Naive thymus-derived CD4-positive, alpha-beta T cell (primary cell): Measurements from ENCODE around the gene DCP1A. TPM values are rescaled to one million over a fixed set of nuclear protein-coding genes. Genes with fewer than 3 reads are reported as not detected.
"Not testable (repeated sequence)": the region's sequence is repeated elsewhere in the genome, so short reads cannot be mapped to it uniquely, and the experiment has no call there.

Source experiments
- ATAC-seq: fragments of 150-1000 bp; cut with Tn5 transposase; 2 replicates; pipeline ENCODE4 v1.10.0; 2021; ENCODE audit warnings: mild to moderate bottlenecking, moderate library complexity
- CTCF ChIA-PET: fragments of 350-600 bp; sonication (Branson Sonifier 250); formaldehyde crosslinking; loops from one replicate; lab custom pipeline; 2021; ENCODE audit warnings: antibody characterized with exemption; lab: Charles Lee
- POLR2A ChIA-PET: fragments of 350-600 bp; sonication (Branson Sonifier 250); formaldehyde crosslinking; loops from one replicate; lab custom pipeline; 2021; ENCODE audit warnings: antibody characterized with exemption, inconsistent platforms; lab: Charles Lee
- DNase-seq, 9 donors: peaks; one replicate each; pipeline versions ENCODE4 v3.0.0 to v3.0.0-alpha.2; 2020 to 2022; ENCODE audit warnings: mixed read lengths in 1 of 9
- H3K27ac ChIP-seq: one replicate; pipeline ENCODE4 v1.7.0; 2013; ENCODE audit warnings: mild to moderate bottlenecking, low read depth, low read length, moderate library complexity
- H3K27me3 ChIP-seq, 2 donors: one replicate each; pipeline ENCODE4 v1.7.0; 2013; ENCODE audit warnings: low read length in 2 of 2, mild to moderate bottlenecking in 2 of 2, moderate library complexity in 2 of 2; ENCODE audit not compliant: control insufficient read depth in 2 of 2, insufficient read depth in 2 of 2
- H3K36me3 ChIP-seq, 3 experiments: 1 replicate in 2 of 3; 2 replicates in 1 of 3; pipeline ENCODE4 v1.7.0; 2013; ENCODE audit warnings: low read length in 3 of 3, mild to moderate bottlenecking in 3 of 3, moderate library complexity in 1 of 3; ENCODE audit not compliant: insufficient read depth in 3 of 3, control insufficient read depth in 2 of 3
- H3K4me1 ChIP-seq, 2 donors: one replicate each; pipeline ENCODE4 v1.7.0; 2013; ENCODE audit warnings: low read length in 2 of 2, mild to moderate bottlenecking in 2 of 2, moderate library complexity in 1 of 2; ENCODE audit not compliant: control insufficient read depth in 2 of 2, insufficient read depth in 2 of 2
- H3K4me3 ChIP-seq: 2 replicates; pipeline ENCODE4 v1.7.0; 2013; ENCODE audit warnings: mild to moderate bottlenecking, low read length
- H3K9me3 ChIP-seq, 3 experiments: 1 replicate in 2 of 3; 2 replicates in 1 of 3; pipeline ENCODE4 v1.7.0; 2013; ENCODE audit warnings: low read length in 3 of 3; ENCODE audit not compliant: control insufficient read depth in 2 of 3
- H3K27ac Mint-ChIP-seq, 9 donors: one replicate each; pipeline ENCODE4 v1.8.0; 2020 to 2022; ENCODE audit warnings: mixed read lengths in 9 of 9, mild to moderate bottlenecking in 8 of 9, moderate library complexity in 5 of 9, inconsistent platforms in 2 of 9
- H3K27me3 Mint-ChIP-seq, 5 donors: one replicate each; pipeline ENCODE4 v1.8.0; 2021 to 2022; ENCODE audit warnings: mixed read lengths in 5 of 5, mild to moderate bottlenecking in 1 of 5
- H3K36me3 Mint-ChIP-seq, 5 donors: one replicate each; pipeline ENCODE4 v1.8.0; 2020 to 2022; ENCODE audit warnings: mixed read lengths in 5 of 5, mild to moderate bottlenecking in 3 of 5, inconsistent platforms in 1 of 5
- H3K4me1 Mint-ChIP-seq, 7 donors: one replicate each; pipeline ENCODE4 v1.8.0; 2020 to 2022; ENCODE audit warnings: mixed read lengths in 7 of 7, mild to moderate bottlenecking in 3 of 7, inconsistent platforms in 1 of 7
- H3K4me3 Mint-ChIP-seq, 10 donors: one replicate each; pipeline ENCODE4 v1.8.0; 2020 to 2022; ENCODE audit warnings: mild to moderate bottlenecking in 10 of 10, mixed read lengths in 10 of 10, moderate library complexity in 6 of 10, inconsistent platforms in 2 of 10
- H3K9me3 Mint-ChIP-seq, 11 donors: one replicate each; pipeline ENCODE4 v1.8.0; 2020 to 2022; ENCODE audit warnings: mixed read lengths in 11 of 11, mild to moderate bottlenecking in 4 of 11, inconsistent platforms in 1 of 11, moderate library complexity in 1 of 11
- intact Hi-C, 2 donors: fragments of 100-400 bp; cut with micrococcal nuclease; formaldehyde crosslinking; loops; one replicate each; pipeline ENCODE4 v1.15.1; 2023
- polyA plus RNA-seq, 2 donors: library from polyadenylated mRNA; unstranded; fragments of 300-500 nt; fragmentation: Illumina TruSeq; gene quantifications; one replicate each; pipeline ENCODE4 v1.2.3, GENCODE V29; 2021
- total RNA-seq, 6 experiments: library from RNA in 5 of 6; stranded (reverse) in 5 of 6; gene quantifications; 1 replicate in 5 of 6; 2 replicates in 1 of 6; pipeline ENCODE4 v1.2.3 and lab custom pipeline; 2021 to 2026

The DCP1A gene
- total and polyA plus RNA-seq, 7 experiments from 2014 or later: 34.0 to 68.0 (median 46.1) TPM

- H3K36me3 ChIP-seq: peaks cover 0 to 49% (median 9%) of the 10 kb centered on the region in 3 experiments
- Mint-ChIP-seq H3K4me3 (no peak overlapping the region), H3K27ac (no peak overlapping the region), H3K9me3 (peaks cover 0 to 2% (median 0%) of the 10 kb centered on the region in 11 donors), H3K27me3 (no peaks in the 10 kb centered on the region), H3K4me1 (peaks cover 0 to 46% (median 27%) of the 10 kb centered on the region in 7 donors), H3K36me3 (peaks cover 0 to 34% (median 17%) of the 10 kb centered on the region in 5 donors)
- ChIA-PET POLR2A (interaction anchor here (1.1 kb wide), 1 partner anchor 13 kb away, joined by 3 read pairs; the partner anchor contains the start of gene DCP1A), CTCF (no interaction called here)
- H3K27ac ChIP-seq: no peak overlapping the region
- H3K9me3 ChIP-seq: no peaks in the 10 kb centered on the region
- H3K4me3 ChIP-seq: no peak overlapping the region
- no peak for DNase-seq
- ATAC-seq: no peak
- no peaks in the 10 kb centered on the region for H3K4me1 ChIP-seq
- H3K27me3 ChIP-seq: no peaks in the 10 kb centered on the region
- intact Hi-C loops: no loop called here
These were observed 12.6 kb downstream of the DCP1A start for GRCh38 chr3:53334742-53335141.

- Histone ChIP-seq H3K4me3 (no peak overlapping the region), H3K4me1 (no peaks in the 10 kb centered on the region), H3K27ac (no peak overlapping the region), H3K9me3 (no peaks in the 10 kb centered on the region), H3K27me3 (no peaks in the 10 kb centered on the region), H3K36me3 (peaks cover 0 to 39% (median 5%) of the 10 kb centered on the region in 3 experiments)
- DNase-seq: no peak
- Mint-ChIP-seq H3K4me3 (no peak overlapping the region), H3K36me3 (peaks cover 0 to 36% (median 19%) of the 10 kb centered on the region in 5 donors), H3K27me3 (no peaks in the 10 kb centered on the region), H3K4me1 (peaks cover 7 to 51% (median 28%) of the 10 kb centered on the region in 7 donors), H3K9me3 (peaks cover 0 to 2% (median 0%) of the 10 kb centered on the region in 11 donors), H3K27ac (no peak overlapping the region)
- ChIA-PET CTCF (no interaction called here), POLR2A (no interaction called here)
- no peak for ATAC-seq
- intact Hi-C loops: no loop called here
These were observed 15.5 kb downstream of the DCP1A start for GRCh38 chr3:53331871-53332270.

- ChIA-PET POLR2A (interaction anchor here (0.6 kb wide), 1 partner anchor 53 kb away, joined by 3 read pairs; no protein-coding TSS in a partner anchor), CTCF (no interaction called here)
- ATAC-seq (no peak), DNase-seq (no peak)
- Mint-ChIP-seq H3K4me1 (peaks cover 13 to 64% (median 43%) of the 10 kb centered on the region in 7 donors), H3K4me3 (peak overlapping the region in 1 of 10 donors; percentile 2), H3K36me3 (peaks cover 0 to 34% (median 15%) of the 10 kb centered on the region in 5 donors), H3K27me3 (no peaks in the 10 kb centered on the region), H3K27ac (peak overlapping the region in 2 of 9 donors; percentile 3 to 27), H3K9me3 (peaks cover 0 to 1% (median 0%) of the 10 kb centered on the region in 11 donors)
- Histone ChIP-seq H3K4me1 (peaks cover 2 to 4% of the 10 kb centered on the region in 2 donors), H3K27me3 (no peaks in the 10 kb centered on the region), H3K36me3 (peaks cover 0 to 31% (median 0%) of the 10 kb centered on the region in 3 experiments), H3K4me3 (no peak overlapping the region), H3K9me3 (no peaks in the 10 kb centered on the region), H3K27ac (no peak overlapping the region)
- intact Hi-C loops: no loop called here
These were observed 17.4 kb downstream of the DCP1A start for GRCh38 chr3:53329897-53330296.

GRCh38 chr3:53328746-53329145 is 18.6 kb downstream of the DCP1A start:
- Mint-ChIP-seq H3K36me3 (peaks cover 0 to 24% (median 7%) of the 10 kb centered on the region in 5 donors), H3K27ac (peak overlapping the region in 3 of 9 donors; percentile 6 to 71 (median 32)), H3K4me3 (no peak overlapping the region), H3K27me3 (no peaks in the 10 kb centered on the region), H3K4me1 (peaks cover 16 to 66% (median 46%) of the 10 kb centered on the region in 7 donors), H3K9me3 (no peaks in the 10 kb centered on the region)
- Histone ChIP-seq H3K9me3 (no peaks in the 10 kb centered on the region), H3K4me1 (peaks cover 2 to 4% of the 10 kb centered on the region in 2 donors), H3K36me3 (peaks cover 0 to 22% (median 0%) of the 10 kb centered on the region in 3 experiments), H3K4me3 (no peak overlapping the region), H3K27me3 (no peaks in the 10 kb centered on the region), H3K27ac (no peak overlapping the region)
- ChIA-PET POLR2A (no interaction called here), CTCF (no interaction called here)
- DNase-seq (no peak), ATAC-seq (no peak)
- intact Hi-C loops: no loop called here

- H3K4me1 ChIP-seq, H3K27ac Mint-ChIP-seq, POLR2A ChIA-PET, DNase-seq, intact Hi-C loops, H3K4me3 Mint-ChIP-seq, H3K9me3 Mint-ChIP-seq, H3K9me3 ChIP-seq, H3K27me3 ChIP-seq, H3K27me3 Mint-ChIP-seq, CTCF ChIA-PET, H3K27ac ChIP-seq, H3K4me3 ChIP-seq: not testable (repeated sequence)
- peak; percentile 76 for ATAC-seq
- peaks cover 16 to 63% (median 48%) of the 10 kb centered on the region in 7 donors for H3K4me1 Mint-ChIP-seq
- H3K36me3 Mint-ChIP-seq: peaks cover 0 to 21% (median 6%) of the 10 kb centered on the region in 5 donors
- H3K36me3 ChIP-seq: peaks cover 0 to 17% (median 0%) of the 10 kb centered on the region in 3 experiments
These were observed 19.4 kb downstream of the DCP1A start for GRCh38 chr3:53327986-53328385.

- DNase-seq (no peak), ATAC-seq (no peak)
- Histone ChIP-seq H3K27ac (no peak overlapping the region), H3K4me1 (peaks cover 2 to 4% of the 10 kb centered on the region in 2 donors), H3K4me3 (no peak overlapping the region), H3K27me3 (no peaks in the 10 kb centered on the region), H3K9me3 (no peaks in the 10 kb centered on the region), H3K36me3 (peaks cover 0 to 16% (median 0%) of the 10 kb centered on the region in 3 experiments)
- ChIA-PET CTCF (no interaction called here), POLR2A (no interaction called here)
- Mint-ChIP-seq H3K27ac (peak overlapping the region in 2 of 9 donors; percentile 14 to 54), H3K36me3 (peaks cover 0 to 17% (median 9%) of the 10 kb centered on the region in 5 donors), H3K4me1 (peaks cover 14 to 47% (median 37%) of the 10 kb centered on the region in 7 donors), H3K4me3 (no peak overlapping the region), H3K9me3 (no peaks in the 10 kb centered on the region), H3K27me3 (no peaks in the 10 kb centered on the region)
- intact Hi-C loops: no loop called here
These were observed 23.2 kb downstream of the DCP1A start for GRCh38 chr3:53324105-53324504.

GRCh38 chr3:53320697-53321096 is 26.6 kb downstream of the DCP1A start:
- ChIA-PET POLR2A (no interaction called here), CTCF (no interaction called here)
- Mint-ChIP-seq H3K27ac (peak overlapping the region in 2 of 9 donors; percentile 14 to 58), H3K27me3 (no peaks in the 10 kb centered on the region), H3K9me3 (no peaks in the 10 kb centered on the region), H3K4me3 (no peak overlapping the region), H3K4me1 (peaks cover 8 to 27% (median 23%) of the 10 kb centered on the region in 7 donors), H3K36me3 (peaks cover 0 to 17% (median 12%) of the 10 kb centered on the region in 5 donors)
- no peaks in the 10 kb centered on the region for H3K27me3 ChIP-seq
- H3K4me3 ChIP-seq: no peak overlapping the region
- H3K27ac ChIP-seq: no peak overlapping the region
- intact Hi-C loops: no loop called here
- H3K4me1 ChIP-seq: peaks cover 0 to 1% of the 10 kb centered on the region in 2 donors
- H3K36me3 ChIP-seq: peaks cover 0 to 40% (median 0%) of the 10 kb centered on the region in 3 experiments
- ATAC-seq (no peak), DNase-seq (no peak)
- no peaks in the 10 kb centered on the region for H3K9me3 ChIP-seq
